Astrocyte (in vitro differentiated cells and primary cell): ENCODE results near the gene PALLD. TPM values are rescaled to one million over a fixed set of nuclear protein-coding genes. Genes with fewer than 3 reads are reported as not detected.
A peak's percentile ranks its signal among the peaks of the same experiment; 100 is the strongest.

Experiments
- DNase-seq: peaks from one replicate; pipeline ENCODE4 v3.0.0-alpha.2; 2010; ENCODE audit warnings: low read depth
- FAIRE-seq: peaks from 2 replicates; lab custom pipeline; 2011; peaks lifted over from hg19 to GRCh38; lab: Jason Lieb, UNC
- H2AFZ ChIP-seq: 2 replicates; pipeline ENCODE4 v1.6.0; 2012; ENCODE audit warnings: low read depth, low read length, inconsistent platforms
- H3K27ac ChIP-seq: 2 replicates; pipeline ENCODE4 v1.5.1; 2011; ENCODE audit warnings: low read depth, low read length, inconsistent platforms
- H3K27me3 ChIP-seq: 2 replicates; pipeline ENCODE4 v1.6.0; 2011; ENCODE audit warnings: low read length, inconsistent platforms; ENCODE audit not compliant: insufficient read depth
- H3K36me3 ChIP-seq: 2 replicates; pipeline ENCODE4 v1.5.1; 2011; ENCODE audit warnings: low read length, inconsistent platforms; ENCODE audit not compliant: insufficient read depth
- H3K4me1 ChIP-seq: 2 replicates; pipeline ENCODE4 v1.5.1; 2011; ENCODE audit warnings: low read length, inconsistent platforms; ENCODE audit not compliant: insufficient read depth
- H3K4me2 ChIP-seq: 2 replicates; pipeline ENCODE4 v1.6.0; 2012; ENCODE audit warnings: low read length, inconsistent platforms
- H3K4me3 ChIP-seq: 2 replicates; pipeline ENCODE4 v1.5.1; 2011; ENCODE audit warnings: low read depth, mild to moderate bottlenecking, low read length, inconsistent platforms; ENCODE audit not compliant: insufficient read depth
- H3K79me2 ChIP-seq: 2 replicates; pipeline ENCODE4 v1.6.0; 2012; ENCODE audit warnings: mild to moderate bottlenecking, low read length, inconsistent platforms; ENCODE audit not compliant: insufficient read depth
- H3K9ac ChIP-seq: 2 replicates; pipeline ENCODE4 v1.6.0; 2012; ENCODE audit warnings: mild to moderate bottlenecking, low read length, inconsistent platforms
- H3K9me3 ChIP-seq: 2 replicates; pipeline ENCODE4 v1.5.1; 2012; ENCODE audit warnings: low read depth, mild to moderate bottlenecking, low read length, inconsistent platforms; ENCODE audit not compliant: insufficient read depth
- H4K20me1 ChIP-seq: 2 replicates; pipeline ENCODE4 v1.6.0; 2012; ENCODE audit warnings: low read length, inconsistent platforms; ENCODE audit not compliant: insufficient read depth
- H3K27ac Mint-ChIP-seq: one replicate; pipeline ENCODE4 v1.8.0; 2021; ENCODE audit warnings: mild to moderate bottlenecking, mixed read lengths; ENCODE audit not compliant: unreplicated experiment
- H3K27me3 Mint-ChIP-seq: one replicate; pipeline ENCODE4 v1.8.0; 2021; ENCODE audit warnings: low read depth, mixed read lengths; ENCODE audit not compliant: unreplicated experiment
- H3K36me3 Mint-ChIP-seq: one replicate; pipeline ENCODE4 v1.8.0; 2021; ENCODE audit warnings: low read depth, mixed read lengths; ENCODE audit not compliant: unreplicated experiment
- H3K4me1 Mint-ChIP-seq: one replicate; pipeline ENCODE4 v1.8.0; 2021; ENCODE audit warnings: low read depth, mixed read lengths; ENCODE audit not compliant: unreplicated experiment
- H3K4me3 Mint-ChIP-seq: one replicate; pipeline ENCODE4 v1.8.0; 2021; ENCODE audit warnings: mild to moderate bottlenecking, moderate library complexity, mixed read lengths; ENCODE audit not compliant: unreplicated experiment
- H3K9me3 Mint-ChIP-seq: one replicate; pipeline ENCODE4 v1.8.0; 2021; ENCODE audit warnings: mild to moderate bottlenecking, mixed read lengths; ENCODE audit not compliant: unreplicated experiment
- EZH2 ChIP-seq: IDR thresholded peaks from 2 replicates; pipeline ENCODE4 v1.6.1; 2012; ENCODE audit warnings: mild to moderate bottlenecking, low read length, inconsistent platforms; ENCODE audit not compliant: insufficient read depth
- total RNA-seq: library from RNA; stranded (reverse); gene quantifications from 2 replicates; pipeline ENCODE4 v1.2.1, GENCODE V29; 2021
- TF ChIP-seq, protein P1 (sequence below): IDR thresholded peaks from 2 replicates; pipeline ENCODE4 v1.5.1; 2011; ENCODE audit warnings: low read depth, mild to moderate bottlenecking, inconsistent platforms, low read length, moderate library complexity; ENCODE audit not compliant: insufficient read depth

Gene PALLD
- total RNA-seq, 1 donor from 2014 or later: 498 TPM

DNA sequence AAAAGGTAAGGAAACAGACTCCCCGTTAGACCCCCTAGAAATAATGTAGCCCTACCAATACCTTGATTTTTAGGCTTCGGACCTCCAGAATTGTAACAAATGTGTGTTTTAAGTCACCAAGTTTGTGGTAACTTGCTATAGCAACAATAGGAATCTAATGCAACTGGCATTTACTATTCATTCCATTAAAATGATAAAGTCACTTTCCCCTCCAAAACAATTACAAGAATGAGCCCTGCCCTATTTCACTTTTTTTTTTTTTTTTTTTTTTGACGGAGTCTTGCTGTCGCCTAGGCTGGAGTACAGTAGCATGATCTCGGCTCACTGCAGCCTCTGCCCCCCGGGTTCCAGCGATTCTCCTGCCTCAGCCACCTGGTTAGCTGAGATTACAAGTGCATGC lies 13.0 kb upstream of the PALLD start:
- H3K4me3 Mint-ChIP-seq: no peak overlapping the region
- peak overlapping the region; percentile 56 for H3K9ac ChIP-seq
- peak overlapping the region; percentile 76 for H3K27ac ChIP-seq
- DNase-seq: peak; percentile 76
- peak overlapping the region; percentile 68 for H3K4me2 ChIP-seq
- no peaks in the 10 kb centered on the region for H3K9me3 Mint-ChIP-seq
- H3K27ac Mint-ChIP-seq: peak overlapping the region; percentile 91
- H2AFZ ChIP-seq: no peak overlapping the region
- no peaks in the 10 kb centered on the region for H3K9me3 ChIP-seq
- no peaks in the 10 kb centered on the region for H3K27me3 Mint-ChIP-seq
- peak; percentile 56 for FAIRE-seq
- peaks cover 7% of the 10 kb centered on the region for H3K79me2 ChIP-seq
- H3K4me3 ChIP-seq: no peak overlapping the region
- H4K20me1 ChIP-seq: no peaks in the 10 kb centered on the region
- H3K36me3 Mint-ChIP-seq: peaks cover 1% of the 10 kb centered on the region
- H3K36me3 ChIP-seq: no peaks in the 10 kb centered on the region
- TF ChIP-seq, protein P1, sequence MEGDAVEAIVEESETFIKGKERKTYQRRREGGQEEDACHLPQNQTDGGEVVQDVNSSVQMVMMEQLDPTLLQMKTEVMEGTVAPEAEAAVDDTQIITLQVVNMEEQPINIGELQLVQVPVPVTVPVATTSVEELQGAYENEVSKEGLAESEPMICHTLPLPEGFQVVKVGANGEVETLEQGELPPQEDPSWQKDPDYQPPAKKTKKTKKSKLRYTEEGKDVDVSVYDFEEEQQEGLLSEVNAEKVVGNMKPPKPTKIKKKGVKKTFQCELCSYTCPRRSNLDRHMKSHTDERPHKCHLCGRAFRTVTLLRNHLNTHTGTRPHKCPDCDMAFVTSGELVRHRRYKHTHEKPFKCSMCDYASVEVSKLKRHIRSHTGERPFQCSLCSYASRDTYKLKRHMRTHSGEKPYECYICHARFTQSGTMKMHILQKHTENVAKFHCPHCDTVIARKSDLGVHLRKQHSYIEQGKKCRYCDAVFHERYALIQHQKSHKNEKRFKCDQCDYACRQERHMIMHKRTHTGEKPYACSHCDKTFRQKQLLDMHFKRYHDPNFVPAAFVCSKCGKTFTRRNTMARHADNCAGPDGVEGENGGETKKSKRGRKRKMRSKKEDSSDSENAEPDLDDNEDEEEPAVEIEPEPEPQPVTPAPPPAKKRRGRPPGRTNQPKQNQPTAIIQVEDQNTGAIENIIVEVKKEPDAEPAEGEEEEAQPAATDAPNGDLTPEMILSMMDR: no peak
- TF ChIP-seq EZH2: no peak
- peaks cover 63% of the 10 kb centered on the region for H3K4me1 Mint-ChIP-seq
- H3K4me1 ChIP-seq: peaks cover 34% of the 10 kb centered on the region
- H3K27me3 ChIP-seq: no peaks in the 10 kb centered on the region

DNA sequence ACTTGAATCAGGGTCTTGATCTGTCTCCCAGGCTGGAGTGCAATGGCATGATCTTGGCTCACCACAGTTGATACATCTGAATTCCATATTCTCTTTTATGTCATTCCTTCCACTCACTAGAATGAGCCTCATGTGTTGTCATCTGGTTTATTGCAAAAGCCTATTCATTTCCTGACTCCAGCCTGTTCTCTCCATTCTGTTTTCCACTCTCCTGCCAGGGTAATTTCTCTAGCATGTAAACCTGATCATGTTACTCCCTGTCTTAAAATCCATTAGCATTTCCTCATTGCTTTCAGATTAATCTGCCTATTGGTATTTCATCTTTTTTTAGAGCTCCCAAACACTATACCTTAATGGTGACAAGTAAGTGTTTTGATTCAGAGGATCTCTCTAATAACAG lies 12.2 kb upstream of the PALLD start:
- Mint-ChIP-seq H3K9me3 (no peaks in the 10 kb centered on the region), H3K36me3 (peaks cover 1% of the 10 kb centered on the region), H3K27me3 (no peaks in the 10 kb centered on the region), H3K4me1 (peaks cover 69% of the 10 kb centered on the region), H3K27ac (peak overlapping the region; percentile 75), H3K4me3 (no peak overlapping the region)
- Histone ChIP-seq H2AFZ (no peak overlapping the region), H3K9ac (peak overlapping the region; percentile 27), H3K4me1 (peaks cover 34% of the 10 kb centered on the region), H3K9me3 (no peaks in the 10 kb centered on the region), H3K79me2 (peaks cover 2% of the 10 kb centered on the region), H4K20me1 (no peaks in the 10 kb centered on the region), H3K36me3 (no peaks in the 10 kb centered on the region), H3K27ac (peak overlapping the region; percentile 76), H3K4me3 (no peak overlapping the region), H3K4me2 (peak overlapping the region; percentile 17), H3K27me3 (no peaks in the 10 kb centered on the region)
- DNase-seq (peak; percentile 76), FAIRE-seq (peak; percentile 47)
- no peak for TF ChIP-seq EZH2
- TF ChIP-seq, protein P1: no peak

DNA sequence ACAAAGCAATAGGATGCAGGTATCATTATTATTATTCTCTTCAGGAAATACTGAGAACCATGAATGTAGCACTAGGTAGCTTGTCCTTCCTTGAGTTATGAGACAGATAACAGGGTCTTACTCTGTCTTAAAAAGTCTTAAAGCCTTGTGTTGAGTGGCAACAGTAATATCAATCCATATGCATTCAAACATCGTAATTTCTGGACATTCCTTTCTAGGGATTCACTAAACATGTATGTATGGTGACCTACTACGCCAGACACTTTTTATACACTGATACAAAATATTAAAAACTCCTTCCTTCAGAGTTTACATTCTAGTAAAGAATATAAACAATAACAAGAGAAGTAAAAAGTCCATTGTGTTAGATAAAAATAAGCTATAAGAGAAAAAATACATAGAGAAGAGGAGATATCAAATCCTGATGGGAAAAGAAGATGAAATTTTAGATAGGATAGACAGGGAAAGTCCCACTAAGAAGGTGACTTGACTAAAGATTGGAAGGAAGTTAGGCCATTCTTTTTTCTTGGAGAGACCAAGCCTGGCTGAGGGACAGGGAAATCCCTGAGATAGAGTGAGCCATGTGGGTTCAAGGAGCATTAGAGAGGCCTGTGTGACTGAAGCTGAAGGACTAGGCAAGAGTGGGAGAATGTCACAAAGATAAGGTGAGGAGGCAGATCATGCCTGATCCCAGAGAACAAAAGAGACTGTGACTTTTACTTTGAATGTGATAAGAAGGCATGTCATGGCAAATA lies 11.5 kb upstream of the PALLD start:
- no peaks in the 10 kb centered on the region for H3K9me3 Mint-ChIP-seq
- Histone ChIP-seq H3K79me2 (no peaks in the 10 kb centered on the region), H3K9ac (peak overlapping the region; percentile 15), H3K36me3 (no peaks in the 10 kb centered on the region), H3K4me3 (no peak overlapping the region), H3K27ac (peak overlapping the region; percentile 76), H3K27me3 (no peaks in the 10 kb centered on the region), H3K9me3 (no peaks in the 10 kb centered on the region), H2AFZ (peak overlapping the region; percentile 35), H3K4me1 (peaks cover 34% of the 10 kb centered on the region), H3K4me2 (peak overlapping the region; percentile 17), H4K20me1 (no peaks in the 10 kb centered on the region)
- DNase-seq: no peak
- TF ChIP-seq, protein P1: no peak
- TF ChIP-seq EZH2: no peak
- no peak for FAIRE-seq
- H3K4me3 Mint-ChIP-seq: no peak overlapping the region
- H3K4me1 Mint-ChIP-seq: peaks cover 69% of the 10 kb centered on the region
- H3K27ac Mint-ChIP-seq: peak overlapping the region; percentile 75
- no peaks in the 10 kb centered on the region for H3K36me3 Mint-ChIP-seq
- no peaks in the 10 kb centered on the region for H3K27me3 Mint-ChIP-seq
